Mucosa of descending colon (tissue), 3 donors: ENCODE measurements around the gene PDCD2L. TPM values are rescaled to one million over a fixed set of nuclear protein-coding genes. Genes with fewer than 3 reads are reported as not detected.

ENCODE experiments used
- ATAC-seq: fragments of 200-7000 bp; cut with Tn5 transposase; one replicate; pipeline ENCODE4 v1.9.1; 2020; ENCODE audit warnings: mild to moderate bottlenecking, moderate library complexity
- DNase-seq, 3 donors: peaks; one replicate each; pipeline ENCODE4 v3.0.0-alpha.2; 2020
- H3K36me3 ChIP-seq: fragments of 200-600 bp; one replicate; pipeline ENCODE4 v1.8.0; 2021; ENCODE audit warnings: low read depth, mild to moderate bottlenecking
- H3K4me1 ChIP-seq: fragments of 200-600 bp; one replicate; pipeline ENCODE4 v1.8.0; 2021; ENCODE audit warnings: low read depth, mild to moderate bottlenecking
- H3K4me3 ChIP-seq: fragments of 200-600 bp; one replicate; pipeline ENCODE4 v1.8.0; 2021; ENCODE audit warnings: mild to moderate bottlenecking
- H3K9me3 ChIP-seq: fragments of 200-600 bp; one replicate; pipeline ENCODE4 v1.8.0; 2021; ENCODE audit warnings: mild to moderate bottlenecking
- intact Hi-C, 2 donors: fragments of 100-400 bp; cut with DNase I in 1 of 2; cut with micrococcal nuclease in 1 of 2; formaldehyde crosslinking; loops; one replicate each; pipeline versions ENCODE4 v1.11.0 to v1.11.1; 2022; cut with DNase I, micrococcal nuclease
- total RNA-seq, 3 donors: library from RNA; stranded (reverse); fragmentation: NEBNext Ultra II Directional in 2 of 3; extraction: Animal tissue kit (Norgen Biotek cat#: 25700) in 2 of 3; gene quantifications; one replicate each; pipeline versions ENCODE4 v1.2.1 to v1.2.4, GENCODE V29; 2021 to 2023
- TF ChIP-seq, protein P1 (sequence below): fragments of 200-600 bp; IDR thresholded peaks from one replicate; pipeline ENCODE4 v1.8.0; 2022; ENCODE audit warnings: antibody characterized with exemption, mild to moderate bottlenecking
- donor health status: DM: no; HTN: no; CAD: no; lungs with moderate emphysema.
- donor health status: DM: no; HTN: no; CAD: no.
- donor health status: DM: no; HTN: yes; CAD: no.

Gene PDCD2L
- total RNA-seq, 3 donors from 2014 or later: 6.4 to 10.5 (median 8.1) TPM

DNA sequence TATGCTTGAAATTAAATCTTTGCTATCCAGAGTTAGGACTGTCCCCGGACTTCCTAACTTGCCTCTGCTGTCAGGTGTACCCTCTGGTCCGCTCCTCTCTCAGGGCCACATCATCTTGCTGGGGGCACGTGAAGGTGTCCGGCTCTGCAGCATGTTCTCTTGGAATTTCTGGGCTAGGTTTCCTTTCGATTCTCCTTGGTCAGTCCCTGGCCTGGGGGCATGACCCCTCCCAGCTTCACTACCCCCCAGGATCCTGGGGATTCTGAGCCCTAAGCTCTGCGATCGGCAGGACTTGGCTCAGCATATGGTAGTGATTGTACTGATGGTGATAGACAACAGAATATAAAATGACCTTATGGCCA lies 44.3 kb upstream of the PDCD2L start:
- H3K4me3 ChIP-seq: no peak overlapping the region
- ATAC-seq (no peak), DNase-seq (peak in 1 of 3 donors; percentile 38)
- intact Hi-C loops: no loop called here
- no peaks in the 10 kb centered on the region for H3K36me3 ChIP-seq
- TF ChIP-seq, protein P1, sequence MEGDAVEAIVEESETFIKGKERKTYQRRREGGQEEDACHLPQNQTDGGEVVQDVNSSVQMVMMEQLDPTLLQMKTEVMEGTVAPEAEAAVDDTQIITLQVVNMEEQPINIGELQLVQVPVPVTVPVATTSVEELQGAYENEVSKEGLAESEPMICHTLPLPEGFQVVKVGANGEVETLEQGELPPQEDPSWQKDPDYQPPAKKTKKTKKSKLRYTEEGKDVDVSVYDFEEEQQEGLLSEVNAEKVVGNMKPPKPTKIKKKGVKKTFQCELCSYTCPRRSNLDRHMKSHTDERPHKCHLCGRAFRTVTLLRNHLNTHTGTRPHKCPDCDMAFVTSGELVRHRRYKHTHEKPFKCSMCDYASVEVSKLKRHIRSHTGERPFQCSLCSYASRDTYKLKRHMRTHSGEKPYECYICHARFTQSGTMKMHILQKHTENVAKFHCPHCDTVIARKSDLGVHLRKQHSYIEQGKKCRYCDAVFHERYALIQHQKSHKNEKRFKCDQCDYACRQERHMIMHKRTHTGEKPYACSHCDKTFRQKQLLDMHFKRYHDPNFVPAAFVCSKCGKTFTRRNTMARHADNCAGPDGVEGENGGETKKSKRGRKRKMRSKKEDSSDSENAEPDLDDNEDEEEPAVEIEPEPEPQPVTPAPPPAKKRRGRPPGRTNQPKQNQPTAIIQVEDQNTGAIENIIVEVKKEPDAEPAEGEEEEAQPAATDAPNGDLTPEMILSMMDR: no peak
- H3K9me3 ChIP-seq: no peaks in the 10 kb centered on the region
- peaks cover 3% of the 10 kb centered on the region for H3K4me1 ChIP-seq

GRCh38 chr19:34360354-34360909 lies 43.8 kb upstream of the PDCD2L start:
- ATAC-seq (no peak), DNase-seq (no peak)
- H3K9me3 ChIP-seq: no peaks in the 10 kb centered on the region
- TF ChIP-seq, protein P1: no peak
- intact Hi-C loops: no loop called here
- no peak overlapping the region for H3K4me3 ChIP-seq
- no peaks in the 10 kb centered on the region for H3K36me3 ChIP-seq
- peaks cover 3% of the 10 kb centered on the region for H3K4me1 ChIP-seq

DNA sequence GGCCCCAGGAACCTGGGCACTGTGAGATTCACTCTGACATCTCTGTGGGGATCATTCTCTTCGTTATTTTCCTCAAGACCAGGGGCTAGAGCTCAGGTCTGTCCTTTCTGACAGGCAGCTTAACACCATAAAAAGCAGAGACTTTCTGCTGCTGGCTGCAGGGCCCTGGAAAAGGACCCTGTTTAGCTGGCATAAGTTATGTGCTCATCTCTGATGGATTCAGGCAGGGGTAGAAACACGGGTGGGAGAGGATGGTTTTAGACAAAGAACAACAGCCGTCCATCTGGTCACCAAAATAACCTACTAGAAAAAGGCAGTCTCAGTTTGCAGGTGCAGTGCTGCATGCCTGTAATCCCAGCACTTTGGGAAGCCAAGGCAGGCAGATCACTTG lies 41.5 kb upstream of the PDCD2L start:
- no peaks in the 10 kb centered on the region for H3K9me3 ChIP-seq
- ATAC-seq: no peak

DNA sequence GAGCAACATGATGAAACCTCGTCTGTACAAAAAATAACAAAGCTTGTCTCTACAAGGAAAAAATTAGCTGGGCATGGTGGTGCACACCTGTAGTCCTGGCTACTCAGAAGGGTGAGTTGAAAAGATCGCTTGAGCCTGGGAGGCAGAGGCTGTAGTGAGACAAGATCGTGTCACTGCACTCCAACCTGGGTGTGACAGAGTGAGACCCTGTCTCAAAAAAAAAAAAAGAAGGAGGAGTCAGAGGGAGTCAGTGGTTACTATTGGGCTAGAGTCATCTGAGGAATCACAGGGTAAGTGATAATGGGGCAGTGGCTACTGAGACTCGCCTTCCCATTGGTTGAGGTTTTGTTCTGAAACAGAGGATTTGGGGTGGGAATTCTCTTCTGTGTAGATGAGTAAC lies 41.1 kb upstream of the PDCD2L start:
- DNase-seq (no peak), ATAC-seq (no peak)
- intact Hi-C loops: no loop called here
- Histone ChIP-seq H3K9me3 (no peaks in the 10 kb centered on the region), H3K4me1 (peaks cover 11% of the 10 kb centered on the region), H3K36me3 (no peaks in the 10 kb centered on the region), H3K4me3 (no peak overlapping the region)
- TF ChIP-seq, protein P1: no peak

More for the DNA sequence above, 41.5 kb upstream of the PDCD2L start:
- no peak for DNase-seq
- H3K36me3 ChIP-seq: no peaks in the 10 kb centered on the region
- TF ChIP-seq, protein P1: no peak
- peaks cover 11% of the 10 kb centered on the region for H3K4me1 ChIP-seq
- intact Hi-C loops: no loop called here
- no peak overlapping the region for H3K4me3 ChIP-seq

DNA sequence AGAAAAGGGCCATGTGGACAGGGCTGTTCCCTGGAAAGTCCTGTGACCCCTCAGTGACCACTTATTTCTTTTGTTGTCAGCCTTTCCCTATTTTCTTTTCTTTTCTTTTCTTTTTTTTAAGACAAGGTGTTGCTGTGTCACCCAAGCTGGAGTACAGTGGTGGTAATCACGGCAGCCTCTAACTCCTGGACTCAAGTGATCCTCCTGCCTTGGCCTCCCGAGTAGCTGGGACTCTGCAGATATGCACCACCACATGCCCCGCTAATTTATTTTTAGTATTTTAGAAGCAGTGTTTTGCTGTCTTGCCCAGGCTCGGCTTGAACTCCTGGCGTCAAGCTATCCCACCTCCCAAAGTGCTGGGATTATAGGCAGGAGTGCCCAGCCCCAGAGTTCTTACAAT lies 40.3 kb upstream of the PDCD2L start:
- ATAC-seq (no peak), DNase-seq (no peak)
- Histone ChIP-seq H3K4me1 (peaks cover 9% of the 10 kb centered on the region), H3K9me3 (no peaks in the 10 kb centered on the region), H3K36me3 (no peaks in the 10 kb centered on the region), H3K4me3 (no peak overlapping the region)
- TF ChIP-seq, protein P1: no peak
- intact Hi-C loops: no loop called here

GRCh38 chr19:34364462-34364829 lies 39.8 kb upstream of the PDCD2L start:
- Histone ChIP-seq H3K36me3 (no peaks in the 10 kb centered on the region), H3K9me3 (no peaks in the 10 kb centered on the region), H3K4me1 (peaks cover 9% of the 10 kb centered on the region), H3K4me3 (peak overlapping the region; percentile 90)
- intact Hi-C loops: no loop called here
- TF ChIP-seq, protein P1: no peak
- ATAC-seq (no peak), DNase-seq (no peak)
